ENCODE data around the gene ATXN1.

DNA sequence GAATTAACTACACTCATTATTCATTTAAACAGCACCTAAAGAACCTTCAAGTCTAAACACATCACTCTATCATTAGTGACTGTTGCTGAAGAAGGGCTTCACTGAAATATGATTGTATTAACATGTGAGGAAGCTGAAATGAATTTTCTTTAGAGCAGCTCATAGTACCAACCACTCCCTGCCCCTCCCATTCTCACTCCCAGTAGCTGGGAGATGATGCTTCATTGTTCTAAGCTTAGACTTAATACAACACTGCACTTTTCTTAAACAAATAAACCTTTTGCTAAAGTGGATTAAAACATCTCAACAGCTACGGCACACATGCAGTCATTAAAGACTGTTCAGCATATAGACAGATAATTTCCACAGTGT lies 63.1 kb downstream of the ATXN1 start:
- TF ChIP-seq CTCF (IDR thresholded peaks at IDR 0.05; ENCODE audit: low read depth, low read length, poor library complexity, severe bottlenecking): no peak
- TF ChIP-seq EZH2phosphoT487 (IDR thresholded peaks at IDR 0.05; ENCODE audit: borderline replicate concordance, low read length): no peak
